Stimulated activated naive CD4-positive, alpha-beta T cell treated with Interleukin-2 at 50 U/mL for 16 hours (primary cell): Measurements from ENCODE around the gene SIGLEC9.

Experiments used
- DNase-seq: peaks from one replicate; lab custom pipeline; 2025; lab: John Stamatoyannopoulos, UW

The SIGLEC9 gene

DNA sequence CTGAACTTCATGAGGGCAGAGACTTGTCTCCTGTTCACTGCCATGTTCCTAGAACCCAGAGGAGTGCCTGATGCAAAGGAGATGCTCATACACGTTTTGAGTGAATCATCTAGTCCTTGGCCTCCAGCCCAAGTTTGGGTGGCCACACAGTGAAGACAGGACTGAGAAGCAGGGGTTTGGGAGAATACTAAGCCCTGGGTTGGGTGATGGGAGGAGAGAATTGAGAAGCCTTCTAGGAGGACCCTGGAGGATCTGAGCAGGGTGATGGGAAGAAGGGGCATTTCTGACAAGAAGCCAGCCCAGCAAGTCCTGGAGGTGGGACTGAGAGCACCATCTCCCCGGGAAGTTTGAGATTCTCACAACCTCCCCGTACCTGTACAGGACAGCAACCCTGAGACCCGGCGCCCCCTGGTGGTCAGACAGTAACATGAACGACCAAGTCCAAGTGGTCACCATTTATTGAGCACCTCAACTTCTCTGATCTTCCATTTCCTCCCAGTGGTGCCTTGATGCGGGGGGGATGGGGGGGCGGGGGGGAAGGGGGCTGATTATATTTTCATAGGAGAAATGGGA, 27.5 kb upstream of the SIGLEC9 start:
- peak; percentile 58 for DNase-seq

GRCh38 chr19:51097796-51098195, 26.9 kb upstream of the SIGLEC9 start:
- no peak for DNase-seq

- DNase-seq, result no peak
Measured at GRCh38 chr19:51098365-51099046, 26.2 kb upstream of the SIGLEC9 start.

DNA sequence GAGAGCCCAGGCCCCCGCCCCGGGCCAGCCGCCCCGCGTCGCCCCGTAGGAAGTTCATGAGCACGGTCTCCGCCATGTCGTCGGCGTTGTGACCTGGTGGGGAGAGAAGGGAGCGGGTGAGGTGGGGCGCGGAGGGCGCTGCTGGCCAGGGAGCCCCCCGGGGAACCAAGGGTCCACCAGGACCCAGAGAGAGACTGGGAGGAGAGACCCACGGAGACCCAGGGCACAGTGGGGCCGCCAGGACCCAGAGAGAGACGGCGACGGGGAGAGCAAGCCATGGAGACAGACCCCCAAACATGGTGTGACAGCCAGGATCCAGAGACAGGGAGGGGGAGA, 25.7 kb upstream of the SIGLEC9 start:
- DNase-seq, result no peak

DNA sequence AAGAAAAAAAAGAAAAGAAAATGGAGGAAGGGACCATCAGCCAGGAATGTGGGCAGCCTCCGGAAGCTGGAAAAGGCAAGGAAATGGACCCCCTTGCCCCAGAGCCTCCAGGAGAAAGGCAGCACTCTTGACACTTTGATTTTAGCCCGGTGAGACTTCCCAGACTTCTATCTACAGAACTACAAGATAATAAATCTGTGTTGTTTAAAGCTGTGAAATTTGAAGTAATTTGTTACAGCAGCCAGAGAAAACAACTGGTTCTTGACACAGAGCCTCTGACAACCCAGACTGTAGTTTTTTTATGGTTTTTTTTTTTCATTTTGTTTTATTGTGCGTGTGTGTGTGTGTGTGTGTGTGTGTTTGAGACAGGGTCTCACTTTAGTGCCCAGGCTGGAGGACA, 24.1 kb upstream of the SIGLEC9 start:
- no peak for DNase-seq

DNA sequence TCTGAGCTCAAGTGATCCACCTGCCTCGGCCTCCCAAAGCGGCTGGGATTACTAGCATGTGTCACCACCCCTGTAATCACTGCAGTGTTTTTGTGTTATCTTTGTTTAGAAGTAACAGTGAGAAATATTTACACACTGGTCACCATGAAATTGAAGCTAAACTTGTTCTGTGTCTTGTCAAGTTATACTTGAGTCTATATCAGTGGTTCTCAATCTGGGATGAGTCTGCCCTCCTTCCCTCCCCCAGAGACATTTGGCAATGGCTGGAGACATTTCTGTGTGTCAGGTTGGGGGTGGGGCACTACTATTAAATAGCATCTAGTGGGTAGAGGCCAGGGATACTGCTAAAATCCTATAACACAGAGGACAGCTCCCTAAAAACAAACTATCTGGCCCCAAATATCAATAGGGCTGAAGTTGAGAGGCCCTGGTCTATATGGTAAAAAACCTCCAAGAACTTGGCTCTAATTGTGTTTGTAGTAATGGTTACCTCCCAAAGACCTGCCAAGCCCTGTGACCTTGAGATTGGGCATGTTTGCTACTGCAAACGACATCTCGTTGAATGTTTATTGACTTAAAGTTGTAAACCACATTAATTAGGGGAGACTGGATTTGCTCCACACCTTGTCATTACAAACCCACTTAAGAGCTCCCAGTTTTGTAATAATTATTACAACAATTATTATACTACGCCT, 23.4 kb upstream of the SIGLEC9 start:
- DNase-seq, result no peak

- no peak for DNase-seq
Measured at GRCh38 chr19:51102991-51103390, 21.7 kb upstream of the SIGLEC9 start.

DNA sequence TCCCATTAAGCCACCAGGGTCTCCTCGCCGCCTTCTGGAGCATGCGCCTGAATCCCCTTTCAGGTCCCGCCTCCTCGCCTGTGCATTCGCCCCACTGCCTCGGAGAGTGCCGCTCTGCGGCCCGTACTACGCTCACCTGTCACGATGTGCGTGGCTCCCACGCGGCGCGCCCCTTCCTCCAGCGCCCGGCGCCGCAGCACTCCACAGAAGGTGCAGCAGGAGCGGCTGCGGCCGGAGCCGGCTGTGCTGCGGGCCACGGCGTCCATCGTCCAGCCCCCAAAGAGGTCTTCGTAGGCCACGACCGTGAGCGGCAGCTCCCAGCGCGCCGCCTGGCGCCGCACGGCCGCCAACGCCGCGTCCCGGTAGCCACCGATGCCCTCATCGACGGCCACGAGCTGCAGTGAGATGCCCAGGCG, 20.8 kb upstream of the SIGLEC9 start:
- DNase-seq, result no peak

DNA sequence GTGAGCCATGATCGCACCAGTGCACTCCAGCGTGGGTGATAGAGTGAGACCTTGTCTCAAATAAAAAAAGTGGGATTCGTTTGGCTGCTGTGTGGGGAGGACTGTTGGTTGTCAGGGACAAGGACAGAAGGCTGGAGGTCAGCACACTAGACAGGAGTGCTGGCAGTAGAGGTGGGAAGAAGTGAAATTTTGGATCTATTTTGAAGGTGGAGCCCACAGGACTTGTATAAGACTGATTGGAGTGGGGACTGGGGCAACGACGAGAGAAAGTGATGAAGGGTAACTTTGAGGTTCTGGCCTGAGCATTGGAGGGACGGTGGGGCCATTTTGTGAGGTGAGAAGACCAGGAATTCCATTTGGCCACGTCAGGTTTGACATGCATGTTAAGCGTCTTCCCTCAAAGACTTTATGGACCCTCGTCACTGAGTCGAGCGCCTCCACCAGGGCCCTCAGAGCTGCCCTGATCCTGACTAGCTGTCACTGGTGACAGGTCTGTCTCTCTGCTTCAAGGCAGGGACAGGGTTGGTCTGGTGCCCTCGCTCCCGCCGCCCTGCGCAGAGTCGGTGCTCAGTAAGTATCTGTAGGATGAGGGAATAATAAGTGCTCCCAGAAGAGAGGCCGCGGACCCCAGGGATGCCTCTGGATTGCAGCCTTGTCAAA, 17.2 kb upstream of the SIGLEC9 start:
- no peak for DNase-seq

DNA sequence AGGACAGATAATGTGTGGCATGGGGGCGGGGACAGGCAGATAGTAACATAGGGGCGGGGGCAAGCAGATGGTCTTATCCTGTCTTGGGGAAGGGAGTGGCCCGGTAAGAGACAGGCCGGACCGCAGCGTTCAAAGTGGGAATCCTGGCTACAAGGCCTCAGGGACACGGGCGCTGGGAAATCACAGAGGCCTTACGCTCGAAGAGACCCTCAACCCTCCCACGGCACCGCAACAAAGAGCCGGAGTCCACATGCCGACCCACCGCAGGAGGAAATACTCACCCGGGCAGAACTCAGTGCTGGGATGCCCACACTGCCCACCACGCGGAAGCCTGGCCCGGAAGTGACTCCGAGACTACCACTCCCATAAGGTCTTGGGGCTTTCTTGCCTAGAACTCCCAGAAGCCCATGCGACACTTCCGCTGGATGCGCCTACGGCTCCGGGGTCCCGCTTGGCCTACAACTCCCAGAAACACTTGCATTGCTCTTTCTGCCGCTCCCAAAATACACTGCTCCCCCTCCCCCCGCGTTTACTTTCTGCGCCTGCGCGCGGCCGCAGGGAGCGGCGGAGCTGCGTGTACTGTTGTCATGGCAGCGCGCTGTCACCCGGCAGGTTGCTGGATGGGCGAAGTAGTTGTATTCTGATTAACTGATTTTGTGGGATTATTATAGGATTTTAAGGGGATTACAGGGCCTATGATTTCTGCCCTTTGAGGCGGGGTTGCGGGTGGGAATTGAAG, 16.5 kb upstream of the SIGLEC9 start, which contains the start of gene CTU1:
Gene CTU1, minus strand, starts transcription at position 344 of the 739 bp plus-strand sequence. CDS start 3,840 bp downstream, outside the sequence.
- peak; percentile 99 for DNase-seq

DNA sequence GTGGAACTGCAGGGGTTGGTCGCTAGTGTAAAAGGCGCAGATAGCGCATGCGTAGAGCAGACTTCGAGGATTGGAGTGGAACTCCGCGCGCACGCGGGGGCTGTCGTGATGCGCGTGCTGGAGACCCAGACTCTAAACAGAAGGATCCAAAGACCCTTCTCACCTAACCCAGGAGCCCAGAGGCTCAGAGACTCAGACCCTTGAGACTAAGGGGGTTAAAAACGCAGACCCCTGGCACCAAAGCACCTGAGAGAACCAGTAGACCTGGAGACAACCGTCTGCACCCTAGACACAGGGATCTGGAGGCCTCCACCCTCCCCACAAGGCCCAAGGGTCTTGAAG, 15.9 kb upstream of the SIGLEC9 start:
- DNase-seq, result peak; percentile 86

GRCh38 chr19:51110666-51110971, 14.1 kb upstream of the SIGLEC9 start:
- no peak for DNase-seq

- no peak for DNase-seq
Measured at GRCh38 chr19:51111606-51112005, 13.1 kb upstream of the SIGLEC9 start.

DNA sequence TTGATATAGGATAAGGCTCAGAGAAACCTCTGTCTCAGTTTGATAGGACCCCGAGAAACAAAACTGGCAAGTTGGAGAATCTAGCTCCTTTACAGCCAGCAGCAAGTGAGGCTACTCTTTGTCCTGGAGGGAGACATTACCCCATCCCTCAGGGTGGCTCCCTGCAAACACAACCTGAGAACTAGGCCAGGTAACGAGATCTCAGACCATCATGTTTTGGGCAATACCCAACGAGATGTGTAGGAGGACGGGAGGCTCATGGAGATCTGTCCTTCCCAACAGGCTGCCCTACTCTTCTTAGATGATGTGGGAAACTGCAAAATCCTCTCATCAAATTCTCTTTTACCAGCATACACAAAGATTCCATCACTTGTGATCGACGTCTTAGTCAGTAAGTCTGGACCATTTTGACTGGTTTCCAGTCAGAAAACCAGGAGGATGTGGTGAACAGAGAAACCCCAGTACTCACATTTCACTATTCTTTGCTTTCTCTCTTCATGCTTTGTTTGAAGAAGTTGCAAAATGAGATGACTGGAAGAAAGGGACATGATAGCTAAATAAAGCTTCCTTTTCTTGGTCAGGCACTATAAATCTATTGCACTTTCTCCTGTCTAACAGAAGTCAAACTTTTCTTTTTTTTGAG, 10.5 kb upstream of the SIGLEC9 start:
- DNase-seq, result no peak

DNA sequence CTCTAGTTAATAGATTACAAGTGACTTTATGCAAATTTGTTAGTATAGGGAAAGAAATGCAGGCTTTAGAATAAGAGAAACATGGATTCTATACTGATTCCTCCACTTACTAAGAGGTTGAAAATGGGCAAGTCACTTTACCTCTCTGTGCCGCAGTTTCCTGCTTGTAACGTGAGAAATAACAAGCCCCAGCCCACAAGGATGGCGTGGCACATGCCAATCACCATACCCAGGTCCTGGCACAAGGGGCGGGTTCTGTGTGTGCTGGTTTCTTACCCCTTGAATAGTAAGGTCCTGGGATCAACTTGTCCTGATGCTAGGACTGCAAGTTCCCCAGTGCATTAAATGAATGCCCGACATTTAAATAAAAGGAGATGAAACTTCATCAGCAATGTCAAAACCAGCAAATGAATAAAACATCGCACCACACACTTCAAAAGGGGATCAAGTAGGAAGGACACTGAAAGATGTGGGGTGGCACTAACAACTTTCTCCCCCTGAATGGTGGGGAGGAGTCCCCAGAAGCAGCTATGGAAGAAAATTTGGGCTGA, 7.9 kb upstream of the SIGLEC9 start:
- no peak for DNase-seq

GRCh38 chr19:51119101-51119500, 5.6 kb upstream of the SIGLEC9 start:
- no peak for DNase-seq

DNA sequence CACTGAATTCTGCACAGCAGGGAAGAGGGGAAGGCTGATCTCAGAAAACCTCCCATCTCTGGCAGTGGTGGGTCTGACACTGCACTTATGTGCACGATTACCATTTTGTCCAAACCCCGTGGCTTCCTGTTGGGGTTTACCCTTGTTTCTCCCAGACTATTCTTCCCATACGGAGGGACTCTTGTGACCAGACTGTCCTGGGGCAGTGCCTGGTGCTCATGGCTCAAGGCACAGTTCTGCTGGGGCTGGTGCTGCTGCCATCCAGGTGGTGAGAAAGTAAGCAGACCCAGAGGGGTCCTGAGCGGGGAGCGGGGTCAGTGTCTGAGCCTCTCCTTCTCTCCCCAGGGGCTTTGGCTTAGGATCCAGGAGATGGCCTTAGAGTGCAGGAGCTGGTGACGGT, 5.1 kb upstream of the SIGLEC9 start:
- no peak for DNase-seq

DNA sequence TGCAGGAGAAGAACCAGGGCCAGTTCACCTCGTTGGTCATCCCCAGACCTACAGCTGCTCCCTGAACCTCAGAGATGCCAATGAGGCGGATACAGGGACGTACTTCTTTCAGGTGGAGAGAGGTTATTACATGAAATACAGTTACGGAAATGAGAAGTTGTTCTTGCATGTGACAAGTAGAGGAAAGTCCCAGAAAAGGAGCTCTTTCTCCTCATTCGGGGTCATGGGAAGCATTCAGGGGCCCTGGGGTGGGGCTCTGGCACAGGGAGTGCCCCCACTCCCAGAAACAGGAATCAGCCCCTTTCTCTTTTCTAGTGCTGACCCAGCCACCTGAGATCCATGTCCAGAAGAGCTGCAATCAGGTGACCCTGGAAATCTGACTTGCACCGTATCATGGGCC, 4.5 kb upstream of the SIGLEC9 start:
- DNase-seq, result no peak

- no peak for DNase-seq
Measured at GRCh38 chr19:51121257-51121656, 3.4 kb upstream of the SIGLEC9 start.

DNA sequence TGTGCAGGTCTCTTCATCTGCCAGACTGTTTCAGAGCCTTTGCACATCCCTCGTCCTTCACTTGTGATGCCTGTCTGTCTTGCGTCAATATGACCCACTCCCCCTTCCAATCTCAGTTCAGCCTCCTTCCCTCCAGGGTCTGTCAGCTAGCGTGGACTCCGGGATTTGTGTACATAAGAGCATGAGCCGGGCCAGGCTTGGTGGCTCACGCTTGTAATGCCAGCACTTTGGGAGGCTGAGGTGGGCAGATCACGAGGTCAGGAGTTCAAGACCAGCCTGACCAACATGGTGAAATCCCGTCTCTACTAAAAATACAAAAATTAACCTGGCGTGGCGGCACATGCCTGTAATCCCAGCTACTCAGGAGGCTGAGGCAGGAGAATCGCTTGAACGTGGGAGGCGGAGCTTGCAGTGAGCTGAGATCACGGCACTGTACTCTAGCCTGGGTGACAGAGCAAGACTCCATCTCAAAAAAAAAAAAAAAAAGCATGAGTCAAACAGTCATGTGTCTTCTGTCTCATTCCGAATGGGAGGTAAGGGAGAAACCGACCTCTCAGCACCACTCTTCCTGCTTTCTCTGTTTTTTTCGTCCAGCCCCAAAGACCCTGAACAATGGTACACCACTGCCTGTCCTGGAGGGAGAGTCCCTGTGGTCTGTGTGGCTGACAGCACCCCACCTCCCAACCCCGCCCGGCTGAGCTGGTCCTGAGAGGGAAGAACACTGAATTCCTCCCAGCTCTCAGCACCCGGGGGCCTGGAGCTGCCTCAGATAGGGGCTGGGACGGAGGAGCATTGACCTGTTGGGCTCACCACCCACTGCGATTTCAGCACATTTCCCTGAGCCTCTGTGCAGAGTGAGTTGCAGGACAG, 2.4 kb upstream of the SIGLEC9 start:
- DNase-seq, result no peak

GRCh38 chr19:51123381-51123800, 1.3 kb upstream of the SIGLEC9 start:
- no peak for DNase-seq
